ENCODE measurements around the gene AP5S1.

DNA sequence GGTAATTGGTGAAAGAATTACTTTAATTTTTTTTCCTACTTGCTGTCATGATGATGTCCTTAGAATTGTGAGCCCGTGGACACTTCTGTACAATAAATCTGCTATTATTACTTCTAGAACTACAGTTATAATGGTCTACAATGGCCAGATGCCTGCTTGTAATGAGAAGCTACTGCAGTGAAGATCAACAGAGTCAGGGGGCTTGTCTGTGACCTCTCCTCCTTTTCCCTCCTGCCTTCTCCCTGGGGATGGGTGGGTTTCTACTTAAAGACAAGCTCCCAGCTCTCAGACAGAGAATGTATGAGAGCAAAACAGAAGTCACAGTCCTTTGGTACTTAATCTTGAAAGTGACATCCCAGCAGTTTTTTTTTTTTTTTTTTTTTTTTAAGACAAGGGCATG, 55.7 kb downstream of the AP5S1 start:
- TF ChIP-seq TAF1 (IDR thresholded peaks at IDR 0.05; ENCODE audit: borderline replicate concordance, low read depth, low read length): no peak
- no peak for TF ChIP-seq POLR2A (IDR thresholded peaks at IDR 0.05; ENCODE audit: low read depth, low read length)
- TF ChIP-seq POLR2AphosphoS5 (IDR thresholded peaks at IDR 0.05; ENCODE audit: low read depth, low read length): no peak
